Left lobe of liver (tissue), 2 donors: ENCODE results near the gene TPO. TPM values are rescaled to one million over a fixed set of nuclear protein-coding genes. Genes with fewer than 3 reads are reported as not detected.
A peak's percentile ranks its signal among the peaks of the same experiment; 100 is the strongest.

ENCODE experiments used
- ATAC-seq: fragments of 200-7000 bp; cut with Tn5 transposase; one replicate; pipeline ENCODE4 v1.9.1; 2020; ENCODE audit warnings: mild to moderate bottlenecking, moderate library complexity
- DNase-seq: peaks from one replicate; pipeline ENCODE4 v3.0.0-alpha.2; 2020; ENCODE audit warnings: low spot score
- total RNA-seq: library from RNA; stranded (reverse); gene quantifications from one replicate; pipeline ENCODE4 v1.2.1, GENCODE V29; 2021
- donor health status: DM: no; HTN: no; CAD: no; lungs with moderate emphysema.
- donor health status: DM: no; HTN: yes; CAD: no.

Gene TPO
- total RNA-seq, 1 donor from 2014 or later = not detected

DNA sequence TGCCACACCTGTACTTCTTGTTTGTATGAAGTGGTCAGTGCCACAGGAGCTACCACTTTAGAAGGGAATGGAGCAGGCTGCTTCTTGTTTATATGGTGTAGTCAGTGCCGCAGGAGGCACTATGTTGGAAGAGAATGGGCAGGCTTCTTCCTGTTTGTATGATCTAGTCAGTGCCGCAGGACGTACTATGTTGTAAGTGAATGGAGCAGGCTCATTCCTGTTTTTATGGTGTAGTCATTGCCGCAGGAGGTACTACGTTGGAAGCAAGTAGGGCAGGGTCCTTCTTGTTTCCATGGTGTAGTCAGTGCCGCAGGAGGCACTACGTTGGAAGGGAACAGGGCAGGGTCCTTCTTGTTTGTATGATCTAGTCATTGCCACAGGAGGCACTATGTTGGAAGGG is 27.3 kb downstream of the TPO start:
- no peak for ATAC-seq
- no peak for DNase-seq

DNA sequence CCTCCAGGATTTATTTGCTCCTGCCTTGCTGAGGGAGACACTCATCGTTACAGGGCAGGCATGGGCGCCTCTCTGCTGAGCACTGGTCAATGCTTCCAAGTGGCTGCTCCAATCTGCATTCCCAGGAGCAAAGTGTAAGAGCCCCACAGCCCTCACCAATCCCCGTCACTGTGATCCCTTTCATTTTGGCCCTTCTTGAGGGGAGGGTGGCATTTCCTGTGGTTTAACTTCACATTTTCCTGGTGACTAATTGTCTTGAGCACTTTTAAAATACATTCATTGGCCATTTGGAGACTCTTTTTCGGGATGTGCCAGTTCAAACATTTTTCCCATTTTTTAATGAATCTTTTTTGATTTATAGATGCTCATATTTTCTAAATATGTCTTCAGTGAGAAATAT is 33.0 kb downstream of the TPO start:
- ATAC-seq = no peak
- no peak for DNase-seq

DNA sequence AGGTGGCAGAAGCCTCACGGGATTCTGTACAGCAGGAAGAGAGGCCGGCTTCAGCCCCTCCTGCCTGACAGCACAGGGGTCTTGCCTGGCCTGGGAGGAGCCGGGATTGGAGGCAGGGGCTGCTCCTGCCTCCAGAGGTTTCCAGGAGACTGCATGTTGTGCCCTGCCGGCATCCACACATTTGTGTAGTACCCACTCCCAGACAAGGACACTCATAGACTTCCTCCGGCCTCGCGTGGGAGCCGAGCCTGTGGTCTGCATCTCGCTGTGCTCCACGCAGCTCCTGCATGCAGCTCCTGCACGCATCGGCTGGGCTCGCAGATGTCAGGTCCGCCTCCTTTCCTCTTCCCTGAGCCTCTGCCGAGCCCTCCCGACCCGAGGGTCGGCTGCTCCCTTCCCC is 34.7 kb downstream of the TPO start:
- DNase-seq (no peak), ATAC-seq (no peak)

DNA sequence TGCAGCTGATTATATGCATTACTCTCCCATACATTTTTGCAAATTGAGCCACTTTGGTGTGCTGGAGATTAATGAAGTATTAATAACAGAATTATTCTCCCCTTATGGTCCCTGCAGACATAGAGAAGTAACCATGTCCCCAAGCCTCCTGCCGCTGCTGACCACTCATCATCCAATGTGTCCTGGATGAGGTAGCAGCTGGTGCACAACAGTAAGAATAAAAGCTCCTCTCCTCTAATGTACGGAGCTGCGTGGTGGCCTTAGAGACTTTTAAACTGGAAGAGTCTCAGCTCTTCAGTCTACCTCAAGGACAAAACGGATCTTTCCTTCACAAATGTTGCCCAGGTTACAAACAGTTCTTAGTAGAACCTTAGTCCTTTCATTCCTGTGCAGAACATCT is 37.7 kb downstream of the TPO start:
- DNase-seq (no peak), ATAC-seq (no peak)

DNA sequence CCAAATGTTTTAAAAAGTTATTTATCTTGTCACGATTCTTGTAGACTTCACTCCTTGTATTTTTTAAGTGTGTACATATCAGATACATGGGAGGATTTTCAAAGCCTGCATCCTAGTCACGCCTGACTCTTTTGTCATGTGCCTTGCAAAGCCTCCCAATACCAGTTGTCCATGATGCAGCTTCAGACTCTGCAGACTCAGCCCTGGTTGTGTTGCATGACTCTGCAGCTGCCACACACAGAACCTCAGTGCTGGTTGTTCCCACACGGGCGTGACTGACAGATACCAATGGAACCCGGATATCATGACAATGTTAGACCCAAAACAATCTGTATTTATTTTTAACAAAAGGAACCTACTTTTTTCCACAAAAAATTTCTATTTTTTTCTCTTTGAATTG is 38.2 kb downstream of the TPO start:
- DNase-seq (no peak), ATAC-seq (no peak)

DNA sequence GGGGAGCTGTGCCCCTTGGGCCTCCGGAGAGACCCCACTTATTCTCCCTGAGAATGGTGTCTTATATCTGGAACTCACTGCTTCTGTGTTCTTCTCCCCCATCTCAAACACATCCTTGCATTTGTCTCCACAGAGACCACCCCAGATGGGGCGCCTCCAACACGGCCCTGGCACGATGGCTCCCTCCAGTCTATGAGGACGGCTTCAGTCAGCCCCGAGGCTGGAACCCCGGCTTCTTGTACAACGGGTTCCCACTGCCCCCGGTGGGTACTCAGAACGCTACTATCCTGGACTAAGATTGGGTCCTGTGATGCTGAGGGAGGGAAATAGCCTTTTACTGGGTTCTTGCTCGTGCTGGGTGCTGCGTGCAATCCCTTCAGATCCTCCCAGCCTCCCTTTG is 40.3 kb downstream of the TPO start:
- ATAC-seq (no peak), DNase-seq (no peak)

DNA sequence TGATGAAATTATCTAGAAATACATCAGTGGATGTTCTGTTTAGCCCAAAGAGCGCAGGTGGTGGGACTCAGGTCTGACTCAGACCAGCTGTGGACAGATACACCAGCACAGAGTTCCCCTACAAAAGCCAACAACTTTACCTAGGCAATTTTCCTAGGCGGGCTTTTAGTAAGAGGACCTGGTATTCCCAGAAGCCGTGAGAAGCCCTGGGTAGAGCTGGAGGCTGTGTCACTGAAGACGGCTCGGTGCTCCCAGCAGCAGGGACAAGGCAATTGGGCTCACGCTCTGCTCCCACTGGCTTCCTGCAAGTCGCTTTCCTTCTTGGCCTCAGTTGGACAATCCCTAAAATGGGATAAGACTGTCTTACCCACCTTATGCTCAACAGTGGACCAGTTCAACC is 41.1 kb downstream of the TPO start:
- no peak for ATAC-seq

DNA sequence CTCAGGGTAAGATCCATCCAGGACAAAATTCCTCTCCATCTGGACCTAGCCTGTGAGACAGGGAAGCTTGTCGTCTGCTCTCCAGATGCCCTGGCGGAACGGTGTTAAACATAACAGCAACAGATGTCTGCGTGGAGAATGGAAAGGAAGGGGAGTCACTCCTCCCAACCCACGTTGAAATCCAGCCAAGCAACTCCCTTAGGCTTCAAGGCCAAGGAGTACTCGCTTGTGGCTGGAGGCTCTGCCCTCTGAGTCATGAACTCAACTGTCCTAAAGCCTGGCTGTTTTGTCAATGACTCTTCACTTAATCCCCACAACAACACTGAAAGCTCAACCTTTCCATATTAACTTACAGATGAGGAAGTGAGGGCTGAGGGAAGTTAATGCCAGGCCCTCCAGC is 42.2 kb downstream of the TPO start:
- ATAC-seq (no peak), DNase-seq (no peak)

More for the DNA sequence above, 41.1 kb downstream of the TPO start:
- no peak for DNase-seq

DNA sequence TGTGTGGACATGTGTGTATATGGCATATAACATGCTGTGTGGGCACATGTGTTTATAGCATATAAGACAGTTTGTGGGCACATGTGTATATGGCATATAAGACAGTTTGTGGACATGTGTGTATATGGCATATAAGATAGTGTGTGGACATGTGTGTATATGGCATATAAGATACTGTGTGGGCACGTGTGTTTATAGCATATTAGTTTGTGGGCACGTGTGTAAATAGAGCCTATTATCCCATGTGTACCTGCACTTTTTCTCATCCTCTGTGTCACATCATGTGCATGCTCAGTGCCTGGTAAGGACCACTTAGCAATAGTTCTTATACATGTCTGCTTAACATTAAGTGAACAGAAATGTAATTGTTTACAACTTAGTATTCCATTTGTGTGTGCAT is 45.2 kb downstream of the TPO start:
- no peak for DNase-seq
- ATAC-seq = no peak

DNA sequence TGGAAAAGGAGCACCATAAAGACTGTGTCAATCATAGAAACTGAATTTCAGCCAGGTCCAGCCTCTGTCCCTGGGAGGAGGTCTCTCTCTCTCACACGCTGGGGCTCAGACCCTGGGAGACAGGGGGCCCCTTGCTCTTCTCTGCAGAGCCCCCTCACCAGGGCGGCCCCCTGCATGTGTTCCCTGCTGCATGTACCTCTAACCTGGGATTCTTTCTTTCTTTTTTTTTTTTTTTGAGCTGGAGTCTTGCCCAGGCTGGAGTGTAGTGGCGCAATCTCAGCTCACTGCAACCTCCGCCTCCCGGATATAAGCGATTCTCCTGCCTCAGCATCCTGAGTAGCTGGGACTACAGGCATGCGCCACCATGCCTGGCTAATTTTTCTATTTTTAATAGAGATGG is 46.5 kb downstream of the TPO start:
- DNase-seq (no peak), ATAC-seq (peak; percentile 58)

DNA sequence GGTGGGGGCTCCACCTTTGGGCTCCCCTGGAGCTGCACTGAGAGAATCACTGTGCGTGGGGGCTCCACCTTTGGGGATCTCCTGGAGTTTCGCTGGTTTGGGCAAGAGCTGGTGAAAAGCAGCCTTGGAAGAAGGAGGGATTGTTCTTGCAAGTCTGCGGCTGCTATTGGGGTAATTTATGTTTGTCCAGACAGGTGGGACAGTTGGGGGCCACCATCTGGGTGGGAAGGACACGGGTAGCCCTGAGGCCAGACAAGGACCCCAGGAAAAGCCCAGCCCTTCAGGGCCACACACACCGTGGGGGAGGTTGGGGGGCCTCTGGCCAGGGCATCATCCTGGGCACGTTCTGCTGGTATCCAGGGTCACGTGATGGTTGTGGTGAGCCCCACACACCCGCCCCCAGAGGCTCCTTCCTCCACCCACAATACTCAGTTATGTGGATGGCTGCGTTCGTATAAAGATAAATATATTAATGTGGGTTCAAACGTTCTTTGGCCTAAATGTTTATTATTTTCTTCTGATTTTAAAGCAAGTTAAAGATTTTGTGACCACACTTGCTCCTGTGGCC is 47.7 kb downstream of the TPO start:
- no peak for ATAC-seq

DNA sequence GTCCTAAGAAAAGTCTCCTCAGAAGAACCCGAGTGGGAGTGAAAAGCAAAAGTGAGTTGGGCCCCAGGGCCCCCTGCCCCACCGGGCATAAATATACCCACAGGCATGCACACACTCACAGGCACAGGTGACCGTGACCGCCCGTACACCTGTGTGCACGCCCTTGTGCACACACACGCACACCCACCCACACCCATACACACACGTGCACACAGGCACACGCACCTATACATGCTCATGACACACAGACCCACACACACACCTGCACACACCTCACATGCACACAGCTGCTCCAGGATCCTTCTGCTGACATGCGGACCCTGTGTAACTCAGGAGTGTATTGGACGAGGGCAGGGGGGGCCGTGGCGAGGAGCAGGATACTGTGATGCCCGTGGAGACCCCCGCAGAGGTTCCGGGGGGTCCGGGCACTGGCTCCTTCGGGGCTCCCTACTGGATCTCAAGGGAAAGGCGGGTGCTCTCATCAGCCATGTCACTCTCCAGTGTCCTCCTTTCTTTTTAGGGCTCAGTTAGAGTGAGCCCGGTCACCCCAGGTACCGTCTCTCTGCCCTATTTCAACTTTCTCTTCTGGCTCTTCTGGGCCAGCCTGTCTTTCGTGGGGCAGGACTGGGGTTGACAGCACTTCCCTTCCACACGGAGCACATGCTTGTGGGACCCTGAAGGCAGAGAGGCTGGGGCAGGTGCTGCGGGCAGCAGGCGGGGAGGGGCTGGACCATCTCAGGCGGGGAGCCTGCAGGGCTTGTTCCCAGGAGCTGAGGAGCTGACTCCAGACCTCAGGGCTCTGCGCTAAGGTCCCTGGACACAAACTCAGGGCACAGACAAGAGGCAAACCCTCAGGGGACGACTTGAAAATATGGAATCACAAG is 48.5 kb downstream of the TPO start:
- ATAC-seq (no peak), DNase-seq (no peak)

More for the DNA sequence above, 47.7 kb downstream of the TPO start:
- no peak for DNase-seq

DNA sequence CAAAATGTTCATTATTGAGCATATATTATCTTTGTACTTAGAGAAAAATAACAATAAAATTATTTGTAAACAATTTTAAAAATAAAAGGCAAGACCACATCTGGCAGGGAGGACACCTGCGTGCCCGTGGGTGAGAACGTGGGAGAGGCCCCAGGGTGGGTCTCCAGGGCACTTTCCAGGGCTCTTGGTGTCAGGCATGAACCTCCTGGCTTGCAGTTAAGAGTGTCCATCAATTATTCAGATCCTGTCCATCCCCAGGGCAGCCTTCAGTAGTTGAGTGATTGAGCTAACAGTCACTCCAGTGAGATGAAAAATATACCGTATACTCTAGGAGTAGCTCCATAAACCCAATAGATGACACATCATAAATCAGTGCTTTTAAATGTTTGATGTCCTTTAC is 49.7 kb downstream of the TPO start:
- no peak for ATAC-seq

DNA sequence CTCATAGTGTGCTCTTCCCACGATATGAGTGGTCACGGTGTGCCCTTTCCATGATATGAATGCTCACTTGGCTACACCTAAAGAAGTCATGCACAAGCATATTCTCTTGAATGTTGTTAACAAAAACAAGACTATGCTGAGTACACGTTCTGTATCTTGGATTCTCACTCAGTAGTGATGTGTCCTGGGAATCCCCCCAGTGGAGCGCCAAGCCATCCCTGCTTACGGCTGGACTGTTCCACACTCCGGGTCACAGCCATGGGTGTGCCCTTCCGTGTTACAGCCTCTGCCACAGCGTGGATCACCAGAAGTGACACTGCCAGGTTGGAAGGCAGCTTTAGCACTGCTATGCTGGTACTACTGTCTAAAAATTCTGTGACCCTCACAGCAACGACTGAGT is 59.1 kb downstream of the TPO start:
- ATAC-seq (no peak), DNase-seq (no peak)

More for the DNA sequence above, 49.7 kb downstream of the TPO start:
- DNase-seq = no peak

DNA sequence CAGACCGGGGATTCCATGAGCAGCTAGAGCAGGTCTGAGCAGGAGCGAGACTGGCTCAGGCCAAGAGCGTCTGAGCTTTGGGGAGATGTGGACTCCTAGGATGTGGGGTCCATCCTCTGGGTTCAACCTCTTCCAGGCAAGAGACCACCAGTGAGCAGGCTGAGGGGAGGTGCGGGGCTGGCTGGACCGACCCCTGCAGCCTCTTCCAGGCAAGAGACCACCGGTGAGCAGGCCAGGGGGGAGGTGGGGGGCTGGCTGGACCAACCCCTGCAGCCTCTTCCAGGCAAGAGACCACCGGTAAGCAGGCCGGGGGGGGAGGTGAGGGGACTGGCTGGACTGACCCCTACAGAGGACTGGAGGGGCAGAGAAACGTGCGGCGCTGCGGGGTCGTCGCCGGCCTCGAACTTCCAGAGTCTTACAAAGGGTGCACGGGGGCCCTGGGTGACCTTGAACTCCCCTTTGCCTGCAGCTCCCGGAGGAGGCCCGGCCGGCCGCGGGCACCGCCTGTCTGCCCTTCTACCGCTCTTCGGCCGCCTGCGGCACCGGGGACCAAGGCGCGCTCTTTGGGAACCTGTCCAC is 63.4 kb downstream of the TPO start:
- ATAC-seq = no peak
- no peak for DNase-seq

DNA sequence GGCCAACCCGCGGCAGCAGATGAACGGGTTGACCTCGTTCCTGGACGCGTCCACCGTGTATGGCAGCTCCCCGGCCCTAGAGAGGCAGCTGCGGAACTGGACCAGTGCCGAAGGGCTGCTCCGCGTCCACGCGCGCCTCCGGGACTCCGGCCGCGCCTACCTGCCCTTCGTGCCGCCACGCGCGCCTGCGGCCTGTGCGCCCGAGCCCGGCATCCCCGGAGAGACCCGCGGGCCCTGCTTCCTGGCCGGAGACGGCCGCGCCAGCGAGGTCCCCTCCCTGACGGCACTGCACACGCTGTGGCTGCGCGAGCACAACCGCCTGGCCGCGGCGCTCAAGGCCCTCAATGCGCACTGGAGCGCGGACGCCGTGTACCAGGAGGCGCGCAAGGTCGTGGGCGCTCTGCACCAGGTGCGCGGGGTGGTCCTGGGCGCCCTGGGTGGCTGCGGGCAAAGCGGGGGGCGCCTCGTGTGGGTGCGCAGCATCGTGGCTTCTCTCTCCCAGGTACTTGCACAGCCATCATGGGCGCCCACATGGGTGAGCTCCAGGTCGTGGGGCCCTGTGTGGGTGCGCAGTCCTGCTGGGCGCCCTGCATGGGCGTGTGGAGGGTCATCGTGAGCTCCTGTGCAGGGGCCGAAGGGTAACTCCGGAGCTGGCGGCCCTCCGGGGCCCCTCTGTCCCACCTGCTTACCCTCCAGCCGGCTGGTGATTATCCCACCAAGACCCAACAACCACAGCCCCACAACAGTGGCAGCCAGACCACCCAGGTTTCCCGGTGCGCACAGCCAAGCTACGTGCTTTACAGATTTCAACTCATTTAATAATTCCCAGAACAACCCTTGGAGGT is 64.2 kb downstream of the TPO start:
- ATAC-seq (no peak), DNase-seq (no peak)

DNA sequence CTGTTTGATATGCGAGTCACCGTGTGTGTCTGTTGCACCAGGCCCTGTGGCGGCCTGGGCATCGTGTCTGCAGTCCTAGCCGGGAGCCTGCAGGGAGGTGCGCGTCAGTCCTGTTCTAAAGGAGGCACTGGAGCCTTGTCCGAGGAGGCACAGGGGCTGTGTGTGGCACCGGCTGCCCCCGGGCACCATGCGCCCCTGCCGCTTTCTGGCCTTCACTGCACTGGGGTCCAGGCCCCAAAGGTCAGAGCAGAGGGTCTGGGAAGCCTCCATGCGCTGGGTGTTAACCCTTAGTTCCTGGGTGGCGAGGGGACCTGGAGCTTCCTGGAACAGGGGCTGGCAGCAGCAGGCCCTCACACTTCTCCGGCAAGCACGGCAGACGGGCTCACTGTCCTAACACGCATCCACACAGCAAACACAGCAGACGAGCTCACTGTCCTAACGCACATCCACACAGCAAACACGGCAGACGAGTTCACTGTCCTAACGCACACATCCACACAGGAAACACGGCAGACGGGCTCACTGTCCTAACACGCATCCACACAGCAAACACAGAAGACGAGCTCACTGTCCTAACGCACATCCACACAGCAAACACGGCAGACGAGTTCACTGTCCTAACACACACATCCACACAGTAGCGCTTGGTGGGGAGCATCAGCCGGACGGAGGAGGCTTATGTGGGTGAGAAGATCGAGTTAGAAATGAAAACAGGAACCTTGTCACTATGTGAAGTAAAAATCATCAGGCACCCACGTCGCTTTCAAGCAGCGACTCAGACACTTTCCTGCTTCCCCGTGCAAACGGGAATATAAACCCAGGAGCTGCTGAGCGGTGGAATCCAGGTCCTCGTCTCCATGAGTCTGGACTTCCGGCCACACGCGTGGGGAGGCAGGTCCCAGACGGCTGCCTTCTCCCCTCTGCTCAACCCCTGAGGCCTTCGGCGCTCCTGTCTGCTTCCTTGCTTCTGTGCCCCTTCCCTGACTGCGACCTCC is 65.3 kb downstream of the TPO start:
- DNase-seq (no peak), ATAC-seq (no peak)

DNA sequence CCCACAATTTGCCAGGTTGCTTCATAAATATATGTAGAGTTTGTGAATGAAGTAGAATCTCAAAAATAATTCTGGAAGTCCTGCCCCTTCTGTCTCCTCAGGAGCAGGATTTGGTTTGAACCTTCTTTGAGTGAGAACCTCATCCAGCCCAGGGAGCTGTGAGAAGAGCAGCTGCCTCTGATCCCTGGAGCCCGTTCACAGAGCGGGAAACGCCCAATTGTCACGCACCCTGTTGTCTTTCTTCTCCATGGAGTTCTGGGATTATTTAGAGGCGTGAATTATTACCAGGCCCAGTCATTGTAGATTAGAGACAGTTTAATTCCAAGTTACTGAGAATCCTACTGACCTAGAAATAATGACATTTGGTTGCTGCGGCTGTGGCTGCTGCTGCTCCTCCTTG is 66.1 kb downstream of the TPO start:
- DNase-seq (no peak), ATAC-seq (no peak)

DNA sequence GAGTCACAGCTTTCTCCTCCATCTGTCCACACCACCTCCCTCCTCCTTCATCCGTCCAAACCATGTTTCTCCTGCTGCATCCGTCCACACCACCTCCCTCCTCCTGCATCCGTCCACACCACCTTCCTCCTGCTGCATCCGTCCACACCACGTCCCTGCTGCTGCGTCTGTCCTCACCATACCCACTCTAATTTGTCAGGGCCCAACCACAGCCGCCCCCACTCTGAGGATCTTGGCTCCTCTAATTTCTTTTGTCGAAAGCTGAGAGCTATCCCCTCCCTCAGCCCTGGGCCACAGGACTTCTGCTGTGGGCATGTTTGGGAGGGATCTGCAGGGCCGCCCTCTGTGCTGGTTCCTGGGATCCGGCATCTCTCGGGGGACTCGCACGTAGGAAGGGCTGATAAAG is 67.4 kb downstream of the TPO start:
- DNase-seq = no peak
- no peak for ATAC-seq
